Stimulated activated CD4-positive, alpha-beta T cell treated with anti-CD3 and anti-CD28 coated beads, TNF-alpha, amount 100 ng/mL, for 4 hours (primary cell): ENCODE results near the gene VPS9D1.
"Not testable (repeated sequence)": the region's sequence is repeated elsewhere in the genome, so short reads cannot be mapped to it uniquely, and the experiment has no call there.

ENCODE experiments used
- DNase-seq, 3 experiments: peaks; one replicate each; pipeline ENCODE4 v3.0.0-alpha.2; 2020; ENCODE audit warnings: low read depth in 3 of 3

The VPS9D1 gene

GRCh38 chr16:89664238-89664637, 56.5 kb downstream of the VPS9D1 start:
- not testable (repeated sequence) for DNase-seq

- DNase-seq: no peak
Measured at GRCh38 chr16:89661215-89661614, 59.5 kb downstream of the VPS9D1 start.

GRCh38 chr16:89660146-89660545, 60.6 kb downstream of the VPS9D1 start:
- DNase-seq: no peak

GRCh38 chr16:89658221-89658879, 62.3 kb downstream of the VPS9D1 start:
- no peak for DNase-seq

GRCh38 chr16:89657442-89658220, 63.1 kb downstream of the VPS9D1 start, which contains the start of the genes CHMP1A and SPATA33:
TSS of gene CHMP1A (minus strand) at chr16:89657708. CDS start at chr16:89657588, 120 bp downstream.
TSS of gene SPATA33 (plus strand) at chr16:89657836. CDS start at chr16:89657912, 76 bp downstream.
- peak; percentile 85 to 89 (median 87) for DNase-seq
